GM19238 (cell line): ENCODE data around the gene SKI.
A peak's percentile ranks its signal among the peaks of the same experiment; 100 is the strongest.

ENCODE experiments used
- DNase-seq: peaks from one replicate; pipeline ENCODE4 v3.0.0; 2011; ENCODE audit warnings: low spot score; ENCODE audit not compliant: insufficient read length

Gene SKI

DNA sequence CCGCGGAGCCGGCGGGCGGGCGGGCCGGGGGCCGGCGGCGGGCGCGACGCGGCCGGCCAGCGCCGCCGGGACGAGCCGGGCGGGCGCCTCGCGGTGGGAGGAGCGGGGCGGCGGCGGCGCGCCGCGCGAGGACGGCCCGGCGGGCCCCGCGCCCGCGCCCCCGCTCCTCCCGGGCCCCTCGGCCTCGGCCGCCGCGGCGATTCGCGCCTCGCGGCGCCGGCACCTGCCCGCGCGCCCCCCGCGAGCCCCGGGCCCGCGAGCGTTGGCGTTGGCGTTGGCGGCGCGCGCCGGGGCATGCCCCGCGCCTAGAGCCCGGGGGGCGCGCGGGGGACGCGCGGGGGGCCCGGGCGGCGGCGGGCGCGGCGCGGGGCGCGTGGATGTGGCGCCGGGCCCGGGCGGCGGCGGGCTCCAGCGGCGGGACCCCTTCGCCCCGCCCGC lies at the start of gene SKI:
Gene SKI, plus strand, starts transcription at position 163 of the 438 bp plus-strand sequence. CDS start 448 bp downstream, outside the sequence.
- DNase-seq: no peak

DNA sequence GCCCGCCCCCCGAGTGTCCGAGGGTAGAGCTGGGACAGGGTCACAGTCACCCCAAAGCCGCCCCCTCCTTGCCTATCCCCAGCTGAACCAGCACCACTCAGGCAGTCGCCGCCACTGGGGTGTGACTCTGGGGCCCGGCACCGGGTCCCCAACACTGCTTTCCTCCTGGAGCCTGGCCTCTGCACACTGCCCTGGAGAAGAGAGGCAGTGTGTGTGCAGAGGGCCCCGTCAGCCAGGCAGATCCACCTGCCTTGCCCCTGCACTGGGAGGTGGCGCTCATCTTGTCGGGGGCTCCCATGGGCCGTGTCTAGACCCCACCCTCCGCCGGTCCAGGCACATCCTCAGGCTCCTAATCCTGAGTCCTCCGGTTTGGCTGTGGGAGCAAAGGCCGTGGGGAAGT lies 49.2 kb upstream of the SKI start:
- DNase-seq: no peak

DNA sequence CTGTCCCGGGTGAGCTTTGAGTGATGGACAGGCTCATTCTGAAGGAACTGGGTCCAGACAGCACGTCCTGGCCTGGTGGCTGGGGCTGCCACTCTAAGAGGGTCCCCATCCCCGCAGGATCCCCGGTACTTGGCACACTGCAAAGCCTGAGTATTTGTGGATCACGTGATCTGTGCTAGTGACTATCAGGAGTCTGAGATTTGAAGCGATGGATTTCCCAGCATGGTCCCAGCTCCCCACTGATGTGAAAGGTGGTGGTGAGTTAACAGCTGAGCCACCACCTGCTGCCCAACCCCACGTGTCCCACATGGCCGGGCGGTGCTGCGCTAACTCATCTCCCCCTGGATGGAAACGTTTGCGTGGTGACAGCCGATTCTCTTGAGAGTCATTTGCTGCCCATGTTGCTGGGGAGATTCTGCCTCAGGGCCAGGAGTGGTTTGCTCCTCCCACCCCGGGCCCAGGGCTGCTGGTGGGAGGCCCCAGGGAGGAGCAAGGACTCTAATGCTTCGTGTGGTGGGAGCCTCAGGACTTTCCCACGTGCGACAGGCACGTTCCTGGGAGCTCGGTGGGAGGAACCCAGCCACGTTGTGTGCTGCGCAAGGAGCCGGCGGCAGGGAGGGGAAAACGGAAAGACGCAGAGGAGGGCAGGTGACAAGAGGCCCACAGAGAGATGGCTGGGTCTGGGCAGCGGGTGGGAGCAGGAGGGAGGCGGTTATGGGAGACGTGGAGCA lies 48.7 kb upstream of the SKI start:
- DNase-seq: no peak

DNA sequence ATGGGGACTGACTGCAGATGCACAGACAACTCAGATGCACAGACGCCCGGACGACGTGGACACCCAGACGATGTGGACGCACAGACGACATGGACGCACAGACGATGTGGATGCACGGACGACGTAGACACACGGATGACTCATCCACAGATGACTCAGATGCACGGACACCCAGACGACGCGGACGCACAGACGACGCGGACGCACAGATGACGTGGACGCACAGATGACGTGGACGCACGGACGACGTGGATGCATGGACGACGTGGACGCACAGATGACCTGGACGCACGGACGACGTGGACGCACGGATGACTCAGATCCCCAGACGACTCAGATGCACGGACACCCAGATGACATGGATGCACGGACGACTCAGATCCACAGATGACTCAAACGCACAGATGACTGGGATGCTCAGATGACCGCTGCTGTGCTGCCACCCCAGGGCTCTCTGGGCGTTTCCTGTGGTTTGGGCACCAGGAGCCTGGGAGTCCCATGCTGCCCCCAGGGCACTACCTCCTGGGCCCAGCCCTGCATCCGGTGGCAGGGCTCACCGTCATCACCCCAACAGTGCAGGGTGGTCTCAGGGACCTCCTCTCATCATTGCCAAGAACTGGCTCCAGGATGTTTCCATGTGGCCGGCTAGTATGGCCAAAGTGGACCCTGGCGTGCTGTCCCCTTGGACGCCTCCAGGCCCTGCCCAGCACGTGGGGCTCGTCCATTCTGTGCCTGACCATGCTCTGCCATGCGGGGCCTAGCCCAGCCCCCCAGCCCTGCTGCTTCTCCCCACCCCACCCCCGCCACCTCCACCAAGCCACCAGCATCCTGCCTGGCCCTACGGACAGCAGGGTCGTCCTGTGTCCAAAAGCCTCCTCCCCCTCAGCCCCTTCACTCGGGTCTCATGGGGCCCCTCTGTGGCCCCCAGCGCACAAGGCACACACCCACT lies 47.5 kb upstream of the SKI start:
- no peak for DNase-seq

DNA sequence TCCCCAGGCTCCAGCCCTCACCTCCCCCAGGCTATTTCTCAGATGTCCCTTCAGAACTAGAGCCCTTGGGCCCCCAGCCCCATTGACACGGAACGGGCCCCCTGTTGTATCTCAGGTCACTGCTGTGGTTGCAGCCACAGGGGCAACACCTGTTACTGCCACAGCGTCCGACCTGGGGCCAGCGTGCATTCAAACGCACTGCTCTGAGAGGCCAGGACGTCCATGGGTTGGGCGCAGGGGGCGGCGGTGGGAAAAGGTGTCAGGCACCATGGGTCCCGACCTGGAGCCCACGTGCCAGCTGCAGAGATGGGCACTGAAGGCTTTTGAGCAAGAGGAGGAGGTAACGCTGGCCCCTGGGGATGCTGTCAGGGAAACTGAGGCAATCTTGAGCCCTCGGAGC lies 46.8 kb upstream of the SKI start:
- no peak for DNase-seq

DNA sequence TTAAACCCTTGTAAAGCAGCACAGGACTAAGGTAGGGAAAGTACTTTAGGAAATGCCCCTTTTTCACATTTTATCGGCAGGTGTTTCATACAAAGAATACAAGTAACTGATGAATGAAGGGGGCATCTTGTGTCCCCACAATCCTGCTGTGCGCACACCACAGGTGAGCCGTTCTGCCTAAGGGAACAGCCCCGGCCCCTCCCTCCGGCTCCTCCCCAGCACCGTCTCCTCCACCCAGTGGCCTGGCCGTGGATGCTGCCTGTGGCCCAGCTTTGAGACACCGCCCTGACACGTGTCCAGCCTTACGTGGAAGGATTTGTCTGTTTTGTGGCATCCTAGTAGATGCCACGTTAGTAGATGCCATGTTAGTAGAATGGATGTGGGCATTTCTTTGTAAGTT lies 46.4 kb upstream of the SKI start:
- DNase-seq: no peak

DNA sequence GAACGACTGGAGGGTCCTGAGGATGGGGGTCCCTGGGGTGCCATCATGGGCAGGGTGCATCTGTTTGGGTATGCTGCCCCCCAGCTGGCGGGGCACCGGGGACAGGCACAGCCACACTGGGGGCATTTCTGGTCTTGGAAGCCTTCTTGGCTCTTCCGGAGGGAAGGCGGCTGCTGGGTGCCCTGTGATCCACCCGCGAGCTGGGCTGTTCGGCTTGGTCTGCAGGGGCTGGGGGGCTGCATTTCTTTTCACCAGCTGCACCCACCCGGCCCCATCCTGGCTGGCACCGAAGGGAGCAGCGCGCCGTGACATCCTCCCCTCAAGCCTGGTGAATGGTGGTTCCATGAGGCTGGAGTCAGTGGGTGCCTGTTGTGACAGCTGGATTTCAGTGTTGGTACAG lies 45.7 kb upstream of the SKI start:
- DNase-seq: no peak

DNA sequence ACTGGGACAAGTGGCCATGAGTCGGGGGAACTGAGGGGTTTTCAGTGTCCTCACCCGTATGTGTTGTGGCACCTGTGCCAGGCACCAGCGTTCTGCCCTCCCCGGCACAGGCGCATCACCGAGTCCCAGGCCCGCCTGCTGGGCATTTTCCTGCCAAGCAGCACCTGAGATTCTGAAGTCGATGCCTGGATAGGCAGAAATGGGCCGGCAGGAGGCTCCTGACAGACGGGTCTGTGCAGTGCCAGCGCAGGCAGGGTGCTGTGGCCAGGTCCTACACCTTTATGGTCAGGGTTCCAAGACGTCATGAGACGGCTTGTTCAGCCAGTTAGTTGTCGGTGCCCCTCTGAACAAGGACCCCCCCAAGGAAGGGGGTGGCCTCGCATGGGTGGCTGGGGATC lies 44.2 kb upstream of the SKI start:
- no peak for DNase-seq

DNA sequence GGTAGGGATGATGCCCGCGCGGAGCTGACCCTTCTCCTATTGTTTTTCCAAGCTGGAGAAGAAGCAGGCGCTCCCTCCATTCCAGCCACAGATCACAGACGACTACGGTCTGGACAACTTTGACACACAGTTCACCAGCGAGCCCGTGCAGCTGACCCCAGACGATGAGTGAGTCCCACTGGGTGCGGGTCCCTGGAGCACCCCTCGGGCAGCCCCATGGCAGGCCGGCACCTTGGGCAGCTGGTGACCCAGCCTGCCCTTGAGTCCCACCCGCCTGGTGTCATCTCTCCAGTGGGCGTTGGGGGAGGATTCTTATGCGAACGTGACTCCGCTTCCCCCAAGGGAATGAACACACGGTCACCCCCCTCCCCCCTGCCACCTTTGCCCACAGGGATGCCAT lies 43.6 kb upstream of the SKI start:
- no peak for DNase-seq

DNA sequence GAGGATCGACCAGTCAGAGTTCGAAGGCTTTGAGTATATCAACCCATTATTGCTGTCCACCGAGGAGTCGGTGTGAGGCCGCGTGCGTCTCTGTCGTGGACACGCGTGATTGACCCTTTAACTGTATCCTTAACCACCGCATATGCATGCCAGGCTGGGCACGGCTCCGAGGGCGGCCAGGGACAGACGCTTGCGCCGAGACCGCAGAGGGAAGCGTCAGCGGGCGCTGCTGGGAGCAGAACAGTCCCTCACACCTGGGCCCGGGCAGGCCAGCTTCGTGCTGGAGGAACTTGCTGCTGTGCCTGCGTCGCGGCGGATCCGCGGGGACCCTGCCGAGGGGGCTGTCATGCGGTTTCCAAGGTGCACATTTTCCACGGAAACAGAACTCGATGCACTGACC lies 43.2 kb upstream of the SKI start:
- no peak for DNase-seq

DNA sequence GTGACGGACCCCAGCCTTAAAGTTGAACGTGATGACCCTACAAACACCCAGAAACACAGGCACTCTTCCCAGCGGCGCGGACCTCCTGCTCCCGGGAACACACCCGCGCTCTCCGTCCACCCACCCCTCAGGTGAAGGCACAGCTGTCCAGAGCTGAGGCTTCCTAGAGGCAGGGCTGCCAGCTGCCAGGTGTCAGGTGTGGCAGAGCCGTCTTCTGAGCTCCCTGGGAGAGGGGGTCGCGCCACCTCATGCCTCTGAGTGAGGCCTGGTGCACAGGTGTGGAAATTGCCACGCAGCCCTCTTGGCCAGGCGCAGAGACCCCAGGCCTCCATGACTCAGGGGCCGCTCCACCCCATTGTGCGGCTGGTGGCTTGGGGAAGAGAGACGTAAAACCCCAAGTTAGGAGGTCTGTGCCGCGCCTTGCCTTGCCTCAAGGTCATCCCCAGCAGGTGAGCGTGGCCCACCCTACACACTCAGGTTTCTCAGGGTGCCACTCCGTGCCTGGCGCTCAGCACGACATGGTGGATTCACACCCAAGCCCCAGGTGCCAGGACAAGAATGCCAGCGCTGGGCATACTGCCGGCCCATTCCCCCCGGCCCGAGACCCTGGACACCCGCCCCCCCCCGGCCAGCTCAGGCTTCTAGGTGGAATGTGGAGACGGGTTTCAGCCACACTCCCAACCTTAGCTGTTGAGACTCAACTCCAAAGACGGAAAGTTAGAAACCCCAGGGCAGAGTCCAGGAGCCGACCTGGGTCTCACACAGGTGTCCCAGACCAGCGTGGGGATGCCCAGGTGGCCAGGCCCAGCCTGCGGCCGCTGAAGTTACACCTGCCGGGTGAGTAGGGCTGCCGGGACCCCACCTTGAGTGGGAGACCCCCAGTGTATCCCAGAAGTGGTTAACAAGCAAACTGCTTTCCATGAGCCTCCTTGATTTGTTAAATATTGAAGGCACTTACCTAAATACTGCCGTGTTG lies 42.0 kb upstream of the SKI start:
- no peak for DNase-seq

DNA sequence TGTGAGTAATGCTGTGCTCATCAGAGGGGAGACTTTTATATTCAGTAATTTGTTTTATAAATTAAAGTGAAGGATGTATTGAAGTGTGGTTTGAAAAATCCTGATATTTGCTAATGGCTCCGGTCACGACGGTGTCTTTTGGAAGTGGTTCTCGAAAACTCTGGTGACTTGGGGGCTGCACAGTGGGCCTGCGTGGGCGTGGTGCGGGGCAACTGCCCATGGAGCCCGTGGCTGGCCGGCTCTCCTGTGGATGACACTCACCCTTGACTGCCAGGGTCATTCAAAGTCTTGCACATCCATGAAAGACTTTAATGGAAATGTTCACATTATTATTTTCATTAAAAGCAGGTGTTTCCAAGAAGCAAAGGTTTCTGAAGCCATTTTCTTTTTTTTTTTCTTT lies 41.2 kb upstream of the SKI start:
- DNase-seq: no peak

DNA sequence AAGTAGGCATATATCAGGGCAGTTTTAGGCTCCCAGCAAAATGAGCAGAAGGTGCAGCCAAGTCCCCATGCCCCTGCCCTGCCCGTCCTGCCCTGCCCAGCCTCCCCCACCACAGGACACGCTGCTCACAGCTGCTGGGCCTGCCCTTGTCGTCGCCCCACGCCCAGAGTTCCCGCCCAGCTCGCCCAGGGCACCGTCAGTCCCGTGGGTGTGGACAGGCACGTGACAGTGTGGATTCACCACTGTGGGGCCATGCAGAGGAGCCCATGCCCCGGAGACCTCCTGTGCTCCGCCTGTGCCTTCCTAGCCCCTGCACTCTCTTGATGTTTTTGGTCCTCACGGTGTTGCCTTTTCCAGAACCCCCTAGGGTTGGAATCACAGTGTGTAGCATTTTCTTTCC lies 40.5 kb upstream of the SKI start:
- no peak for DNase-seq

DNA sequence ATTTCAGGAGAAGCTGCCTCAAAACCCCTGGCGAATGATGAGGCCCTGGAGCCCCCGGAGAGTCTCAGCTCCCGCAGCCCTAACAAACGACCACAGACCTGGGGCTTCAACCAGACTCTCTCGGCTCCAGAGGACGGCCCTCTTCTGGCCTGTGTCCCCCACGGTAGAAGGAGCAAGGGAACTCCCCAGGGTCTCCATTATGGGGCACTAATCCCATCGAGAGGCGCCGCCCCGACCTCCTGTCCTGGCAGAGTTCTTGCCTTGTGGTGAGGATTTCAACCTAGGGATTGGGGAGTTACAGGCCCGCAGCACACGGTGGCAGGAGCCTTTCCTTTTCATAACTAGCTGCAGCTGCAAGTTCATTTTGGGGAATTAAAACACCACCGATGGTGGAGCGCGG lies 39.8 kb upstream of the SKI start:
- DNase-seq: no peak

DNA sequence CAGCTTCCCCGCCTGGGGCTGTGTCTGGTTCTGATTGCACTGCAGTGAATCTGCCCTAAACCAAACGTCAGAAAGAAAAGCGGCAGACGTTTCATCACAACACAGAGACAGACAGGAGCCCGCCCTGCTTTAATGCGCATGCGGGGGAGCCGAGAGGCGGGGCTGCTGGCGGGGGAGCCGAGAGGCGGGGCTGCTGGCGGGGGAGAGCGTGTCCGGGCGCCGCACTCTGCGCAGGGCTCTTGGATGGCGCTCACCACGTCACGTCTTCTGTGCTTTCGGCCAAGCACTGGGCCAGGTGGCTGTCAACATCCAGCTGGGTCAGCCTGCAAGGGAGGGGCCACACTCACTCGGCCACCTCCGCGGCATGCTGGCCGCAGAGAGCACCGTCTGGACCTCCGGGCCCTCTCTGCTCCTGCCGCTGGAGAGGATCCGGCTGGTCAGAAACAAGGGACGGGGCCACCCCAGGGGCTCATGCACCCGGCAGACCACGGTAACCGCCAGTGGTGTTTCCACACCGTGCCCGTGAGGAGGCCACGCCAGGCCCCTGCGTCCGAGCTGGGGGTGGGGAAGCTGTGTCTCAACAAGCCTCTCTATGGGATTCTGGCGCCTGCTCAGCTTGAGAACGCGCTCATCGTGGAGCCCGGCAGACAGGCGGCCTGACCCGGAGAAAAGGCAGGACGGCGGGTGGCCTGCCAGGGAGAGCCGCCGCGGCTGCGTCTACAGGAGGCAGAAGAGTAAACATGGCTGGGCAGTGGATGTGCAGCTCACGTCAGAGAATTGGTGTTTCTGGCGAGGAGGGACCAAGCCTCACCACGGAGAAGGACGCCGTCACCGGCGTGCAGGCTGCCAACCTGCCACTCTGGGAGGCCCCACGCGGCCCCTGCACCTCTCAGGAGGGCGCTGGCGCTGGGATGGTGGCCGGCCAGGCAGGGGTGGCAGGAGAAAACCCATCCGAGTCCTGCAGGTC lies 38.4 kb upstream of the SKI start:
- peak; percentile 84 for DNase-seq

DNA sequence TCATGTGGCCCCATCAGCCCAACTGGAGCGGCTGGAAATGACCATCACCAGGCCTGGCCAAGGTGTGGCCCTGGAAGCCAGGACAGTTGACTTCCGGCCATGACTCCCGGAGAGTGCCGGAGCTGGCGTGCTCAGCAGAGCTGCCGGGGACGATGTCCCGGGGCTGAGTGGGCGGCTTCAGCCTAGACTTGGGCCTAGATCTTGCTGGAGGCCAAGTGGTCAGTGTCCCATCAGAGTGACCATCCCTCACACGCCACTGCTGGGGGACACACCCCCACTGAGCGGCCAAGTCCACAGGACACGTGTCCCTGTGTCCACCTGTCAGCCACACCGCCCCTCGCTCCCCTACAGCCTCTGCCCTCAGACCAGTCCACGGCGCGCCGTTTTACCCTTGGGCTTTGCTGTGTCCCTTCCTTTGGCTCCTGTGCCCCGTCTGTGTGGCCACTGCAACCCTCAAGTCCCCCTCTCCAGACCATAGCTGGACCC lies 37.6 kb upstream of the SKI start:
- no peak for DNase-seq

DNA sequence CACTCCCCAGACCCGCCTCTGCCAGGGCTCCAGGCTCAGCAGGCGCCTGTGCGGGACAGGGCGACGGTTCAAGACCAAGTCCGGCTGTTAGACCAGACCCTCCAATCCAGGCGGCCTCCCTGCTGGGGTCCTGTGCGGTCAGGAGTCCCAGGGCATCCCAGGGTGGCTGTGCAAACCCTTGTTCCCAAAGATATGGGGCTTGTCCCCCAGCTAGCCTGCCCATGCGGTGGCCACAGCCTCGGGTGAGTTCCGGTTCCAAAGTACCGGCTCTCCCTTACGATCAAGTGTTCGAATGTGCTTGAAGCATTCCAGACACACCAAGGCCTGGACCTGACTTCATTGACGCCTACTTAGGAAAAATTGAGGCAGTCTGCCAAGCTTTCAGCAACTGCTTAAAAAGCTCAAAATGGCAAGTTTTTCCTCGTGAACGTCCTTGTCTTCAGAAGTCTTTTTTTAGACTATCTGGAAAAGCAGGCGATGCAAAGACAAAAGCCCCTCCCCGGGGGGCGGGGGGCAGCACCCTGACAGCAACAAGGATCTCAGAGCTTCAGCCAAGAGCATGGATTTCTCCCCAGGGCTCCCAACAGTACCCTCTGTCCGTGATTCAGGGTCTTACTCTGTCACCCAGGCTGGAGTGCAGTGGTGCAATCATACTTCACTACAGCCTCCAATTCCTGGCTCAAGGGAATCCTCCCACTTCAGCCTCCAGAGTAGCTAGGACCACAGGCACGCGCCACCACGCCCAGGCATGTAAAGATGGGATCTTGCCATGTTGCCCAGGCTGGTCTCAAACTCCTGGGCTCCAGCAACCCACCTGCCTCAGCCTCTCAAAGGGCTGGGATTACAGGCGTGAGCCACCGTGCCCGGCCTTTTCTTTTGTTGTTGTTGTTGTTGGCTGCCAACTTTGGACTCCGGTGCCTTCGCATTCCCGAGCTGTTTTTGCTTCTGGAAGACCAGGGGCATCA lies 35.8 kb upstream of the SKI start:
- no peak for DNase-seq

DNA sequence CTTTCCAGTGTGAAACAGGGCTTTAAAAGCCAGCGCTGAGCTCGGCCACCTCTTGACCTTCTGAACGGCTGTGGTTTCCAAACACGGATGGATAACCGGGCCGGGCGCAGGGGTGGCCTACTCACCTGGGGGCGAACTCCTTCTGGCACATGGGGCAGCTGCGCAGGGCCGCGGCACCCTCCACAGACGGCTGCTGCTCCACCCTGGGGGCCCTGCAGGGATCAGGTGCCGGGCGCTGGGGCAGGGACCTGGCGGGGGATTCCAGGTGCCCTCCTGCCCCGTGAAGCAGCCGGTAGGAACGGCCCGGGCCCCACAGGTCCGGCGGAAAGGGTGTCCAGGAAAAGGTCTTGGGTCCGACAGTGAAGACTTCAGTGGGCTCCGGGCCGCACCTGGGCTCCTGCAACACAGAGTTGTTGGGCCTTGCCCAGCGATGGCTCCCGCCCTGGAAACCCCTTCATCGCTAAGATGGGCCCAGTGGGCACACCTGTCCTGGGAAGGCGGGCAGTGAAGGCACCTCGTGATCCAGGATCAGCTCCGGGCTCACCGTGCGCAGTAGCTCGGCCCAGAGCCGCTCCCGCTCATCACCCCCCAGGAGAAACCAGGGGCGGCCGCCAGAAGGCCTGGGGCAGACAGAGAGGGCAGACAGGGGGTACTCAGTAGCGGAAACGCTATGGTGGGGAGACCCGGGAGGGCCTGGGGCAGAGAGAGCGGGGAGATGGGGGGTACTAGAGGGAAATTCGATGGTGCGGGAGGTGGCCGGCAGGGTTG lies 34.4 kb upstream of the SKI start:
- DNase-seq: no peak
